GM19438 (cell line): Measurements from ENCODE around the gene UQCR11.

Experiments used
- ATAC-seq: cut with Tn5 transposase; IDR thresholded peaks from one replicate; pipeline ENCODE4 v1.9.1; 2021; ENCODE audit warnings: low read depth; ENCODE audit not compliant: unreplicated experiment

The UQCR11 gene

DNA sequence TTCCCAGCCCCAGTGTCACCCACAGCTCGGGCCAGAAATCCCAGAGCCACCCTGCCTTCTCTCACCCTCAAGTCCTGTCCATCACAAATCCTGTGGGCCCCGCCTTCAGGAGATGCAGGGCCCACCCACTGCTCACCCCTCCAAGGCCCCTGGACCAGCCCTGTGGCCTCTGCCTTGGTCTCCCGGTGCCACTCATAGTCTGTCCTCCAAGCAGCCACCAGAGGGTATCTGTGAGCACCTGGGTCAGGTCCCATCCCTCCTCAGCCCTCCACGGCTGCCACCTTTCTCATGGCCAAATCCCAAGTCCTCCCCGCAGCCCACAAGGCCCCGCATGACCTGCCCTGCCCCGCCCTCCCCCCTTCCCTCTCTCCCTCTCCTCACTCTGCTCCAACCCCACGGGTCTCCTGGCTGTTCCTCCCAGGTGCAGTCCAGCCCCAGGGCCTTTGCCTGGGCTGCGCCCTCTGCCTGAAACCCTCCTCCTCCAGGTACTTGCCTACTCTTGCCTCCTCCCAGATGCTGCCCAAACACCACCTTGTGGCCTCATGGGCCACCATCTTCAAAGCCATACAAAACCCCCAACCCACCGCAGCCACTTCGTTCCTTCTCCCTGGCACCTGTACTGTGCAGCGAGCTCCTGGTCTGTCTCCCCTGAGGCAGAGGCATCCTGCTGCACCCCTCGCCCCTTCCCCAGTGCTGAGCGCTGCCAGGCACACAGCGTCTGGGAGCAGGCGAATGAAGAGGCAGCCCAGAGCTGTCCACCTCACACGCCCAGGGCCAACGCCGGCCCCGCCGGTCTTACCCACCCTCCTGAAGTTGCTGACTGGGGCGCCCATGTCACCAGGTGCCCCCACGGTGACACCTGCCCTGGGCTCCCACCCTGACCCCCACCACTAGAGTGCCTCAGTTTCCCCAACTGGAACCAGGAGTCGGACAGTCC lies 13.2 kb upstream of the UQCR11 start:
- no peak for ATAC-seq

DNA sequence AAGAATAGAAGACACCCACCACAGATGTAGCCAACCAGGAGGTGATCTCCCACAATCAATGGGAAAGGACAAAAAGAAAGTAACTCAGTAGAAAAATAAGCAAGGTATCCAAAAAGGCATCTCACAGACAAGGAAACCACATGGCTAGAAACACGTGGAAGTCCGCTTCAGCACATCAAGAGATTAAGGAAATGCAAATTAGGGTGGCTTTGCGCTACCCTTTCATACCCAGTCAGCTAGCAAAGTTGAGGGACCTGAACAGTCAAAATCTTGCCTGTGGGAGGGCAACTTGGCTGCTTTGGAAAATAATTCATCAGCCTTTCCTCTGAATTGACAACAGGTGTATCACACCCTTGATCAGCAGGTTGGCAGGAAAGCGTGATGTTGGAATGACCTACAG lies 11.6 kb upstream of the UQCR11 start:
- ATAC-seq = no peak

DNA sequence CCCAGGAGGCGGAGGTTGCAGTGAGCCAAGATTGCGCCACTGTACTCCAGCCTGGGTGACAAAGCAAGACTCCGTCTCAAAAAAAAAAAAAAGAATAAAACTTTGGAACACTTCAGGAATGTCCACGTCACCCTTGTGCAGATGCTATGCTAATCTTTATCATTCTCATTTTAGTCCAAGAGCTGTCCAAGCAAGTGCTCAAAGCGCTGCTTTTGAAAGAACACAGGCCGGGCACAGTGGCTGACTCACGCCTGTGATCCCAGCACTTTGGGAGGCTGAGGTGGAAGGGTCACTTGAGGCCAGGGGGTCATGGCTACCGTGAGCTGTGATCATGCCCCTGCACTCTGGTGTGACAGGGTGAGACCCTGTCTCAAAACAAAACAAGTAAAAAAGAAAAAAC lies 11.1 kb upstream of the UQCR11 start:
- ATAC-seq = no peak

DNA sequence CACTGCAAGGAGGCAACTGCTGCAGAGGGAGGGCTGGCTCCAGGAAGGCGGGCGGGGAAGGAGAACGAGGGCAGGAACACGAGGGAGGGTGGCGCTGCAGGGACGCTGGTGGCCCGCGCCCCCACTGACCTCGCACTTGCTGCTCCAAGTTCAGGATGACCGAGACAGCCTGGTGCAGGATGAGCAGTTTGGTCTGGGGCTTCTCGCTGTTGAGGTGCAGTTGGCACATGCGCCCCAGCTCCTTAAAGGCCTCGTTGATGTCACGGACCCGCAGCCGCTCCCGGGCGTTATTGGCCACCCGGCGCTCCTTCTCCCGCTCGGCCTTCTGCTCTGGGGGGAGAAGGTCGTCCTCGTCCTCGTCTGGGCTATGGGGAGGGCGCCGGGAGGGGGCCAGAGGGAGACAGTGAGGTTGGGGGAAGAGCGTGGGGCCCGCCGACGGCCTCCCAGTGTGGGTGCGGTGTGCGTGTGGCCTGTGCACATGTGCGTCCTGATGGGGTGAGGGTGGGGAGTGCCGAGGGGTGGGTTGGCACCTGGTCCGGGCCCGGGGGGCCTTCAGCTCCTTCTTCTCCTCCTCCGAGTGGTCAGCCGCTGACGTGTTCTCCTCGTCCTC lies 10.0 kb upstream of the UQCR11 start:
- ATAC-seq = no peak

DNA sequence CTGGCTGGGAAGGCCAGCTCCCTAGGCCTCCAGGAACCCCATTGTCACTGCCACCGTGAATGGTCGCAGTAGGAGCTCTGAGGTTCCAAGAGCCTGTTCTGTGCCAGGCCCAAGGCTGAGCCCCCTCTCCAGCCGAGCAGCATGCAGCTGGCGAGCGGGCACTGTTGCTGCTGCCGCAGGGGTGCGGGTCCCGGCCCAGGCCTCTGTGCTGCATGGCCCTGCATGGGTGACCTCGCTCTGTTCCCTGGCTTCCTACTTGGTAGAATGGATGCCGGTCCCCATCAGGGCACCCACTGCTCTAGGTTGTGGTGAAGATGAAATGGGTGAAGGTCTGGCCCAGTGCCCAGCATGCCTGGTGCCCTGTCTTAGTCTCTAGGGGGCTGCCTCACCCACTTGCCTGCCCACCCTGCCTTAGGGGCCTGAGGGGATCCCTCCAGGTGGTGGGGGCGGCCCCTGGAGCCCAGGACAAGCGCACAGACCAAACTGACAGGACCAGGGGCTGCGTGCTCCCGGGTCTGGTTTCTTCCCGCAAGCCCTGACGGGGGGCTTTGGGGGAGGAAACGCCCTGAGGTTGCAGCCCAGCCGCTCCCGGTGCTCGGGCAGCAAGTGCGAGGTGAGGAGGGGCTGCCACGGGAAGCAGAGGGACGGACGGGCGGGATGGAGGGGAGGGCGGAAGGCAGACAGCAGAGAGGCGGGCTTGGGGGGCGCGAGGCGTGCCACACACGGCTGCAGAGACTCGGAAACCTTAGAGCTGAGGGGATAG lies 8.7 kb upstream of the UQCR11 start:
- ATAC-seq = no peak

DNA sequence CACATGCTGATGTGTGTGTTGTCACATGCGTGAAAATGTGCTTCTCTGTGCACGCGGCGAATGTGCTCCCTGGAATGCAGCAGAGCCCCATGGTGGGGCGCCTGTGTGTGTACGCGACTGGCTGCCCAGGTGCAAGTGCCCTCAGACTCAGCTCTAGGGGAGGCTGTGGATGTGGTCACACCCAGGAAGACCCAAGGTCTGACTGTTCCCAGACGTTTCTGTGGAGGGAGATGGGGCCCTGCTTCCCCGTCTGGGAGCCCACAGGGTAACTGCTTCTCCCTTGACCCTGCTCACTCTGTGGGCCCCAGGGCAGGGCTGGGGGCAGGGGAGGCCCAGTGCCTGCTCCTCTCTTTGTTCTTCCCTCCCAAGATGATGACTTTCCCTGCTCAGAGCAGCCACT lies 7.9 kb upstream of the UQCR11 start:
- no peak for ATAC-seq

DNA sequence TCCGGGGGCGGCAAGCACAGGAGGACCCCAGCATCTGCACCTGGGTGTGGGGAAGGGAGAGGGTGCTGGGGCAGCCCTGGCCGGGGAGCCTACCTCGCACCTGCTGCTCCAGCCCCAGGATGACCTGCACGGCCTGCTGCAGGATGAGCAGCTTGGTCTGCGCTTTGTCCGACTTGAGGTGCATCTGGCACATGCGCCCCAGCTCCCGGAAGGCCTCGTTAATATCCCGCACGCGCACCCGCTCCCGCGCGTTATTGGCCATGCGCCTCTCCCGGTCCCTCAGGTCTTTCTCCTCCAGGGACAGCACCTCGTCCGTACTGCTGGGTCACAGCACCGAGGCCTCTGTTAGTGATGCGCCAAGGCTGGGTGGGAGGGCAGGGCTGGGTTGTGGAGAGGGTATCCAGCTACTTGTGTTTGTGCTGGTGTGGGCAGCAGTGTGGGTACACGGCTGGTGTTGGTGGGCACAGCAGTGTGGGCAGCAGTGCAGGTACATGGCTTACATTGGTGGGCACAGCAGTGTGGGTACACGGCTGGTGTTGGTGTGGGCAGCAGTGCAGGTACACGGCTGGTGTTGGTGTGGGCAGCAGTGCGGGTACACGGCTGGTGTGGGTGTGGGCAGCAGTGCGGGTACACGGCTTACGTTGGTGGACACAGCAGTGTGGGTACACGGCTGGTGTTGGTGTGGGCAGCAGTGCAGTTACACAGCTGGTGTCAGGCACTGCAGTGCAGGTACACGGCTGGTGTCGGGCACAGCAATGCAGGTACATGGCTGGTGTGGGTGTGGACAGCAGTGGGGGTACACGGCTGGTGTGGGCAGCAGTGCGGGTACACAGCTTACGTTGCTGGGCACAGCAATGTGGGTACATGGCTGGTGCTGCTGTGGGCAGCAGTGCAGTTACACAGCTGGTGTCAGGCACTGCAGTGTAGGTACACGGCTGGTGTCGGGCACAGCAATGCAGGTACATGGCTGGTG lies 7.1 kb upstream of the UQCR11 start:
- ATAC-seq = no peak

DNA sequence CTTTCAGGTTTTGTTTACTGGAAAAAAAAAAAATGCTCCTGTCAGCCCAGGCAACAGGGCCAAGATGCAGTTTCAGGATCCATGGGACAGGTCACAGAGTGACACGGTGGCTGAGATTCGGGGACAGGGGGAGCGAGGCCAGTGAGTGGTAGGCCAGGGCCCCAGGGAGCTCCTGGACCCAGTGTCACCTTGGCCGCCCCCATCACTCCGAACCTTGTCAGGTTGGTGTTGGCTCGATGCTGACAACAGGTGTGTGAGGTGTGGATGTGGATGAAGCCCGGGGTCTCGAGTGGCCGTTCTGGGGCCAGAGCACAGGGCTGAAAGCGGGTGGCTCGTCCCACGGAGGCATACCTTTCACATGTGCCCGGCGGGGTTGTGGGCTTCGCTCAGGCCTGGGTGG lies 6.1 kb upstream of the UQCR11 start:
- ATAC-seq = no peak

DNA sequence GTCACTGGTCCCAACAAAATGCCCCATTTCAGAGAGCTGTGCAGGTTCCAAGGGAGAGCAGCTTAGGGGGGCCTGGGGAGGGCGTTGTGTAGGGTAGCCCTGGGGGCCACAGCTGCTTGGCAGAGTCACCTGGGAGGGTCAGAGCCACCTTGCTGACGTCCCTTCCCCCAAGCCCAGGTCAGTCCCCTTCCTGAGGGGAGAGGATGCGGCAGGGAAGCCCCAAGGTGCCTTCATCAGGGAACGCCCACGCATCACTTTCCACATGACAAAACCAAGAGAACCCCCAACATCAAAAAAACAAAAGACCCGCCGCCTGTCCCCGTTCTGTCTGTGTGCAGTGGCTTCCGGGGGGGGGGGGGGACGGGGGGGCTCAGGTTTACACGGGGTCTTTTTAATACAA lies 5.3 kb upstream of the UQCR11 start:
- no peak for ATAC-seq

DNA sequence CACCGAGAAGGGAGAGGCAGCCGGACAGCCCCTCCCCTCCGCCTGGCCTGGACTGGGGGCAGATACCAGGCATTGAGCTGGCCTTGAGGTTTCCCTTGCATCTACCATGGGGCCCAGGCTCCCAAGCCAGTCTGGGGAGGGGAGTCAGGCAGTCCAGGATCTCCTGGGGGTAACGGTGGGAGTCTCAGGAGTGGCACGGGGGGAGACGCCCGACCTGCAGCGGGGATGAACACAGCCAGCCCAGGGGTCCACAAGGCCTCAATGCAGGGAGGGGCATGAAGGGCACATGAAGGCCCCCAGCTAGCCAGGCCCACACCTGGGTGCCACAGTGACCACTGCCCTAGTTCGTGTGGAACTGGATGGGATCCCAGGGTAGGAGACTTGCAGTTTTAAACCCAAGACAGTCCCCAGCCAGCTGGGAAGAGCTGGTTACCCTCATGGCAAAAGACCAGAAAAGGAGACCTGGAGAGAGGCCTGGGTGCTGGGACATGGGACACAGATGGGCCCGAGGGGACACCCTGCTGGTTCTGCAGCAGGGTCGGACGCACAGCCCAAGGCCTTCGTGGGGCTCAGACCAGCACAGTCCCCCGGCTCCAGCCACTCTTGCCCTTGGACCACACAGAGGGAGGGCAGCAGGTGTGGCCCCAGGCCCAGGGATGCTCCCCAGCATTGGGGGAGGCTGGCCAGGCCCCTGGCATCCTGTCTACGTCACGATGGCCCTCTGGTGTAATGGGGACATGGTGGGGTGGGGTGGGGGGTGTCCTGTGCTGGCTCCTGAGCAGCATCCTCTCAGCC lies 4.6 kb upstream of the UQCR11 start:
- ATAC-seq = no peak

DNA sequence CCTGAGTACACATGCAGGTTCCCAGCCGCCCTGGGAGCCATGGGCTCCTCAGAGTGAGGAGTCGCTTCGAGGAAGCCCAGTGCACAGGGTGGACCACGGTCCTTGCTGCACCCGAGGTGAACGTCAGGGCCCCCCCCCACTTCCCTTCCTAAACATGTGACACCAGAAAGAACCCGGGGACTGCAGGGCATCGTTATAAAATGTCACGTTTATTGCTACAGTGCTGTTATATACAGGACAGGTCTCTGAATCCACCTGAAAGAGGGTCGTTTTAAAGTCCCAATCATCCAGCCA lies 3.8 kb upstream of the UQCR11 start:
- ATAC-seq = no peak

DNA sequence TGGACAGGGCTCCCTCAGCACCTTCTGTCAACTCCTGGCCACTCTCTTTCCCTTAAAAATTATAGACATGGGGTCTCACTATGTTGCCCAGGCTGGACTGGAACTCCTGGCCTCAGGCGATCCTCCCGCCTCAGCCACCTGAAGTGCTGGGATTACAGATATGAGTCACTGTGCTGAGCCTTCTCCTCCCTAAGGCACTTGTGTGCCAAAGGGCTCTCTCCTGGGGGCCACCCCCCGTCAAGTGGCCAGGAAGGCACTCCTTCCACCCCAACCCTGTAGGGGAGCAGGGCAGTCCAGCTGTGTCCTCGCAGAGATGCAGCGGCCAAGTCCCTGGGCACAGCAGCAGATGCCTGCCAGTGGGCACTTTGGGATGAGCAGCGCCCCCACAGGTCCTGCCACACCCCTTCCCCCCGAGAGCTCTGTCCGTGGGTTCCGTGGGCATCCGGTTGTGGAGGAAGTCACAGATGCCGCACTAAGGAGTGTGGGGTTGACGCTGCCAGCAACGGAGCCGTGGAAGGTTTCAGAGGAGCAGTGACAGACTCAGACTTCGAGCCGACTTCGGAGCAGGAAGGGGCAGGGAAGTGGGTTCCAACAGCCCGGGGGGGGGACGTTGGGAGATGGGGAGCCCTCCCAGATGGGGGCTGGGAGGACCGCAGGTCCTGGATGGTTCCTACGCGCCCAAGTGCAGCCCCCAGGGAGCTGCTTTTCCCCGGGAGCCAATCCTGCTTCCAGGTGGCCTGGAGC lies 3.3 kb upstream of the UQCR11 start:
- no peak for ATAC-seq

DNA sequence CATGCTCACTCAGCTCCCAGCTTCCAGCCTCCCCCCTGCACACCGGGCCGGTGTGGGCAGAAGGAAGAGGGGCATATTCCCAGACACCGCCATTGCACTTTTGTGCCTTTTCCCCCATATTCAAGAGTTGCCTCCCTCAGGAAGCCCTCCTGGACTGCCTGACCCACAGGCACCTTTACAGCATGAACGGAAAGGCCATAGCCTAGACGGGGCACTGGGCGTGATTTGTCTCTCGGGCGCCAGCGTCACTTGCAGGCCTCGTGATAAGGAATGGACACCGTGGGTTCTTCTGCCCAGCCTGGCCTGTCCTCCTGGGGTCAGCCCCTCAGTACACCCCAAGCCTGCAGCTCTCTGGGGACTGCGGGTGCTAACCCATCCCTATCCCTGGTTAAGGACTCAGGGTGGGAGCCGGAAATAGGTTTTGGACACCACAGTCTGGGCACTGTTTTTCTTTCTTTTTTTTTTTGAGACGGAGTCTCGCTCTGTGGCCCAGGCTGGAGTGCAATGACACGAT lies 933 bp upstream of the UQCR11 start:
- no peak for ATAC-seq

DNA sequence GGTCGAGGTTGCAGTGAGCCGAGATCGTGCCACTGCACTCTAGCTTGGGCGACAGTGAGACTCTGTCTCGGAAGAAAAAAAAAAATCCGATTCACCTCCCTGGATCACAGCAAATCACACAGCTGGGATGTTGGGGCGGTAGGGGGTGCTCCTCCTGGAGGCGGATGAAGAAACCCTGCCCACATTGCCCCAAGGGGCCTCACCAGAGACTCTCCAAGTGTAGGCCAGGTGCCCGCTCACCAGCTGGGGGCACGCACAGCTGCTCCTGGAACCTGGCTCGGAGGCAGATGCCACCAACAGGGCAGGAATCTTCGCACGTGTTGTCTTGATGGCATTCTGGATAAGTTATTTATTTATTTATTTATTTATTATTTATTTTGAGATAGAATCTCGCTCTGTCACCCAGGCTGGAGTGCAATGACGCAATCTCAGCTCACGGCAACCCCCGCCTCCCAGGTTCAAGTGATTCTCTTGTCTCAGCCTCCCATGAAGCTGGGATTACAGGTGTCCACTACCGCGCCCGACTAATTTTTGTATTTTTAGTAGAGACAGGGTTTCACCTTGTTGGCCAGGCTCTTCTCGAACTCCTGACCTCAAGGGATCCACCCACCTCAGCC lies 3.1 kb downstream of the UQCR11 start:
- ATAC-seq = no peak

DNA sequence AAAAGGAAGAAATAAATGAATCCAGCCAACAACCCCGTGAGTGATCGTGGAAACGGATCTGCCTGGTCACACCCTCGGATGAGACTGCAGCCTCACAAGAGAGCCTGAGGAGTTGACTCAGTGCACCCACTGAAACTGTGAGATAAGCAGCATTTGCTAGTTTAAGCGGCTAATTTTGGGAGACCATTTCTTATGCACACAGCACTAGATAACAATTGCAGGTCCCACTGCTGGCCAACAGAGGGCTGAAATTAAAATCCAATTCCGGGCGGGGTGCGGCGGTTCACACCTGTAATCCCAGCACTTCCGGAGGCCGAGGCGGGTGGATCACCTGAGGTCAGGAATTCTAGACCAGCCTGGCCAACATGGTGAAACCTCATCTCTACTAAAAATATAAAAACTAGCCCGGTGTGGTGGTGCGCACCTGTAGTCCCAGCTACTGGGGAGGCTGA lies 3.6 kb downstream of the UQCR11 start:
- no peak for ATAC-seq

DNA sequence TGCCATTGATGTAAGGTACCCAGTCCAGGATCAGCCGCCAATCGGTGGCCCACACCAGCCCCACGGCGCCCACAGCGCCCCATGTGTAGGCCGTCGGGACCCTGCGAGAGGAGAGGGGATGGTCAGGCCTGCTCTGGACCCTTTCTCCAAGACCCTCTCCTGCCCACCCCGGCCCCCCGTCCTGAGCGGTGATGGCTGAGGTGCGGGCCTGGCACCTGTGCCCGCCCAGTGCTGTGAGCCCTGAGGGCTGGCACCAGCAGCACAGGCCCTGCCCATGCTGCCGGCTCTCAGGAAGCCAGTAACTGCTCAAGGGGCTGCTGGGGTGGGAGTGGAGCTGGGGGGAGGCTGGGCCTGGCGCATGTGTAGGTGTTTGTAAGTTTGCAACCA lies 5.8 kb downstream of the UQCR11 start:
- no peak for ATAC-seq

DNA sequence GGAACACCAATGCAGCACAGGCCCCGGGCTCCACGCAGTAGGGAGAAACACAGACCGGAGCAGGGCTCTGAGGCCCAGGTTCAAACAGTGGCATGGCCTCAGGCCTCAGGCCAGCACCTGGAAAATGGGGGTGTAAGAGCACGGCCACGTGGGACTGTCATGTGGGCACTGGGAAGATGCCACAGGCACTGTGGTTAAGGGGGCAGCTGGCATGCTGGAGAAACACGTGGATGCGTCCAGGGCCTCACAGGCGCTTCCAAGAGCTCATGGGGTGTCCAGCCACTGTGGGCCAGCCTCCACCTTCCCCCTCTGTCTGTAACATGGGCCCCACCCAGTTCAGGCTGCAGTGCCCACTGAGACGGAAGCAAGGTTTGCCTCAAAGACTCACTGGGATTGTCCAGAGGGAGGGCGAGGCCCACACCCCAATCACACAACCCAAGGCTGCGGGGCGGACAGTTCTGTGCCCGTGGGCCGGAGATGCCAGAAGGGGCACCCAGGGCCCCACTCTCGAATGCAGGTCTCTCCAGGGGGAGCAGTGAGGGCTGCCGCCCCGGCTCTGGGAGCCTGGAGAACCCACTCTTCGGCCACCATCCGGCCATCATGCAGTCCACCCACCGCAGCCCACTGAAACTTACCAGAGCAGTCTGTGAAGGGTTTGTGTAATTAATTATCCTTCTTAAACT lies 6.3 kb downstream of the UQCR11 start:
- ATAC-seq = no peak

DNA sequence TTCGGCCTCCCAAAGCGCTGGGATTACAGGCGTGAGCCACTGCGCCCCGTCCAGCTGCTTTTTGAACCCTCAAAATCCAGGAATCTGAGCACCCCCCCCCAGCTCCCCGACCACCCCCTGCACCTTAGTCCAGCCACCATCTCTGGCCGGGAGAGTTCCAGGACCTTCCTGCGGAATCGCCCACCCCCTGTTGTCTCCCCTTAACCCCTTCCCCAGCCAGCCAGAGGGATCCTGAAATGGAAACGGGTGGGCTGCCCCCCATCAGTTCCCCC lies 11.8 kb downstream of the UQCR11 start:
- ATAC-seq = no peak
